DMS53 (cell line): ENCODE data around the gene TOM1.

Source experiments
- DNase-seq: peaks from one replicate; lab custom pipeline; 2025; lab: John Stamatoyannopoulos, UW

Gene TOM1

DNA sequence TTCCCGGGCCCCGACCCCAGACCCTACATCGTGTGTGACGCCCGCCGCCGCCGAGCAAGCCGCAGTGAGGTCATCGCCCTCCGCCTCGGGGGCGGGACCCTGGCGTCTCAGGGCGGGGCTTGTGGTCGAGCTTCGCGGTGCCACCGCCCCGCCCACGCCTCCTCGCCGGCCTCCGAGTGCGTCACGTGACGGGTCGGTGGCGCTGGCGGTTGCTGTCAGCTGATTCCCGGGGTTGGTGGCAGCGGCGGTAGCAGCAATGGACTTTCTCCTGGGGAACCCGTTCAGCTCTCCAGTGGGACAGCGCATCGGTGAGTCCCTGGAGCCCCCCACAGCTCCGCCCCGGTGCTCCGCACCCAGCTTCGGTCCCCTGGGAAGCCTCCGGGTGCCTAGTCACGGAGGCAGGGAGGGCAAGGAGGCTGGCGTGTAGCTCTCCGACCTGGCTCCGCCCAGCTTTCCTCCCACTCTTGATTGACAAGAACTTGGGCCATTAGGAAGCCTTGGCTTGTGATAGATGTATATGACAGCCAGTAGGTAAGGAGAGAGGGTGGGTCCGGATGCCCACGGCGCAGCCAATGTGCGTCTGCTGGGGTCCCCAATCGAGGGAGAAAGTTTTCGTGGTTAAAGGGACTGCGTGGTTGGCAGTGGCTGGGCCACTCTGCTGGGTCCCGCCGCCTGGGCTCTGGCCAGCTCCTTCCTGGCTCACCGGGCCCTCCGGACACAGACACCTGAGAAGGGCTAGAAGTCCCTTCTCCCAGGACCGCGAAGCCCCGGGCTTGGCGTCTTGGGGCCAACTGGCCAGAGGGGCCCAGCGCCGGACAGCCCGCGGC, at the start of gene TOM1:
Gene TOM1 (plus strand): TSS at position 222 of the 827 bp plus-strand sequence. CDS start 35 bp downstream, at position 257.
- DNase-seq: peak; percentile 91

DNA sequence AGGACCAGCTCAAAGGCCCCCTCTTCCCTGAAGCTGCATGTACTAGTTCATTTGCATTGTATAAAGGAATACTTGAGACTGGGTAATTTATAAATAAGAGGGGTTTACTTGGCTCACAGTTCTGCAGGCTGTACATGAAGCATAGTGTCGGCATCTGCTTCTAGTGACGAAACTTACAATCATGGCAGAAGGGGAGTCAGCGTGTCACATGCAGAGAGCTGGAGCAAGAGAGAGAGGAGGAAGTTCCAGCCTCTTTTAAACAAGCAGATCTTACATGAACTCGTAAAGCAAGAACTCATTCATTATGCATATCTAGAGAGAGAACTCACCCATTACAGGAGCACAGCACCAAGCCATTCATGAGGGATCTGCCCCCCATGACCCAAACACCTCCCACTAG, 49.5 kb upstream of the TOM1 start:
- no peak for DNase-seq

DNA sequence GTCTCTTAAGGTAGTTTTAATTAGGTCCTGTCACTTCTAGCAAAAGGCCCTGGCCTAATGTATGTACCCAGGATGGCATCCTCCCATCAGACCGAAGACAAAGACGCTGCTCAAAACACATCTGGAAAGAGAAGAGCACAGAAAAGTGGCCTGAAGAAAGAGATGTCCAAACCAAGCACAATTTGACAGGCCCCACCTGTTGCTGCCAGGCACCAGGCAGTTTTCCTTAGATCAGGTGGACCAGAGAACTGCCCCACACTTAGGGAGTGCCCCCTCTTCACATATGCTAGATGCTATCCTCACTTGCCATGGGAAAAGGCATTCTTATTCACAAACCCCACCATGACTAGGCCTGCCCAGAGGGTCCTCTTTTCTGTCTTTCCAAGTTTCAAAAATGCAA, 45.7 kb upstream of the TOM1 start:
- DNase-seq: no peak

DNA sequence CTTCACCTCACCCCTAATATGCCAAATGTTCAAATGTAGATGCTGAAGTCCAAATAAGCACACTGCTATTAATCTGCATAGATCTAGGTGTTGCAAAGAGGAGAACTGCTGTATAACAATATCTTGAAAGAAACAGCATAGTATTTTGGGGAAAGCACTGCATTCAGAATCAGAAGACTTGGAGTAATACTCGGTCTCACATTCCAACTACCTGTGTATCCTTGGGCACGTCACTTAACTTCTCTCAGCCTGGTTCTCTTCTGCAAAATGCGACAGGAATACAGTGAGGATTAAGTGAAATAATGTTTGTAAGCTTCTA, 42.7 kb upstream of the TOM1 start:
- DNase-seq: no peak

DNA sequence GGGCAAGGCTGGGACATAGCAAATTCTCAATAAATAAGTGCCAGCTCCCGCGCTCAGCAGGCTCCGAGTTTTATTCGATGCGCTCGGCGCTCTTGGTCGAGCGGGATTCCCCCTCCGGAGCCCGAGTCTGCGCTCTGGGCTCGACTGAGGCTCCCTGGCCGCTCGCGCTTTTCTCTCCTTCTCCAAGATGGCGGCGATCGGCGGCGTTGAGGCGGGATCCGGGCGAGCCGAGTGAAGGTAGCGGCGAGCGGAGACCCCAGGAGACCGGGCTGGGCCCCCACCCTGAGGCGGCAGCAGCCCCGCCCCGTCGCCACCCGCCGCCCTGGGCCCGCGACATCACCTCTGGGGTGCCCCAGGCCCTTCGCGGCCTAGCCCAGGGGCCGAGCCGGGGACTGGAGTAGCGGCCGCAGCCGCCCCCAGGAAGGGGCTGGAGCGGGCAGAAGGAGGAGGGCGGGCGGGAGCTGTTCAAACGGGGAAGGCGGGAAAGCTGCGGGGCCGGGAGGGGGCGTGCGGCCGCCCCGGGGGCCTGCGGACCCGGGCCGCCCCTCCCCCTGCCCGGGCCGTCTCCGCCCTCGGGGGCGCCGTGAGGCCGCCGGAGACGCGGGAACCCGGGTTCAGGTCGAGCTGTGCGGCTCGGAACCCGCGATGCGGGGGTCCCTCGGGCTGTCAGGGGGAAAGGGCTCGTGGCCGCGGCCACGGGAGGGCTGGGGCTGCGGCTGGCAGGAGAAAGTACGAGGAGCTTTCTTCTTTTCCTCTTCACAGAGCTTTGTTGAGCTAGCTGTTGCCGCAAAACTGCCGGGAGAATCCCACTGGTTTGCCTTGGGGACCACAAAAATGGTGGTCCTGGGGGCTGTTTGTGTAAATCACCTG, 42.1 kb upstream of the TOM1 start, which contains the start of gene HMGXB4:
Gene HMGXB4 (plus strand): TSS at position 173 of the 870 bp plus-strand sequence. CDS start 4,898 bp downstream, outside the sequence.
- DNase-seq: peak; percentile 77

DNA sequence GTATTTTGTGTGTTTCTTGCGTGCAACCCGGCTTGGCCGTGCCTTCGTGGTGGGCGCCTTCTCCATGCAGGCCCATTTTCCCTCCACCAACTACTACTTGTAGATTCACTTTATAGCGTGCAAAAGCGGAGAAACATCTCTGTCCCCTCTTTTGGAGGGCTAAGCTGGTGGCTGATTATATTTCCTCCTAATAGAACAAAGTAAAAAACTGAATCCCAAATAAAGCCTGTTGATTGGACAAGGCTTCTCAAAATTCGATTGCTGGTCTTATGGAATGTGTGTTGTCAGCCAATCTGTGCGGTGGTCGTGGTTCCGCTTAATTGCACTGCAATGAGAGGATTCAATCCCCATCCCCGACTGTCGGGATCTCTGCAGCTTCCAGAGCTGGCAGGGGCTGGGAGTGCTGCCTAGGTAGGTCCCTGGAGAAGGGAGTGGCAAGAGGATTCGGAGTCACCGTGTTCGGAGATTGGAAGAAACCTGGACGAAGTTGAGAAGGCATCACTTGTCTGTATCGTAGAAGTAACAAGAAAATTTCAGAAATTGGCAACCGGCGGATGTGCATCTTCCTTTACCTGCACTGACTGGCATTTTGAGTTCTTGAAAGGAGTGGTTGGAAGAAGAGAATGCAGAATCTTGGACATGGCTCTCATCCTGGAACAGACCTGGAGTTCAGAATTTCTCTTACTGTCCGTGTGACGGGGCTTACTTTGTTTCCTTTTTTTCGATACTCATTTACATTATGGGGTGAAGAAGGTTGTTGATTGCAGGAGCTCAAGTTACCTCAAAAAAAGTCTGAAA, 41.3 kb upstream of the TOM1 start:
- peak; percentile 2 for DNase-seq

DNA sequence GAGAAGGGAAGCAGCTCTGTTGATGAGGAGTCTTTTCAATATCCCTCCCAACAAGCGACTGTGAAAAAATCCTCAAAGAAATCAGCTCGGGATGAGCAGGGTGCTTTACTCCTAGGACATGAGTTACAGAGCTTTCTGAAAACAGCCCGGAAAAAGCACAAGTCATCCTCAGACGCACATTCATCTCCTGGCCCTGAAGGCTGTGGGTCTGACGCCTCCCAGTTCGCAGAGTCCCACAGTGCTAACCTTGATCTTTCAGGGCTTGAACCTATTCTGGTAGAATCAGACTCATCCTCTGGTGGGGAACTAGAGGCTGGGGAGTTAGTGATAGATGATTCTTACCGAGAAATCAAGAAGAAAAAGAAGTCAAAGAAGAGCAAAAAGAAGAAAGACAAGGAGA, 34.7 kb upstream of the TOM1 start:
- no peak for DNase-seq

DNA sequence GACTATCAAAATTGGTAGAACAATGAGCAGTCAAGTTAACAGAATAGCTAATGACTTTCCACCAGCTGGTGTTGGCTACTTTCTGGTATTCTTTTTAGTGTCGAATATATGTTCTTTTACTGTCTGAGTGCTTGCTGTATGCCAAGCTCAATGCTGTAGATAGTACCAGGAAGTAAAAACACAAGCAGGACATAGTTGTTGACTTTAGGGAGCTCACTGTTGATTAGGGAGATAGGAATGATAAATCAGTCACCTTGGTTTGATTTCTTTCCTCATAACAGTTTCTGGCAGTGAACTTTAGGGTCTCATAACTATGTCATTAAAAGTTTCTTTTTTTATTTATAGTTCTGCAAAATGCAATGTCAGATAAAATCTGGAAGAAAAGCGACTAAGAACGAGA, 33.4 kb upstream of the TOM1 start:
- DNase-seq: peak; percentile 1

DNA sequence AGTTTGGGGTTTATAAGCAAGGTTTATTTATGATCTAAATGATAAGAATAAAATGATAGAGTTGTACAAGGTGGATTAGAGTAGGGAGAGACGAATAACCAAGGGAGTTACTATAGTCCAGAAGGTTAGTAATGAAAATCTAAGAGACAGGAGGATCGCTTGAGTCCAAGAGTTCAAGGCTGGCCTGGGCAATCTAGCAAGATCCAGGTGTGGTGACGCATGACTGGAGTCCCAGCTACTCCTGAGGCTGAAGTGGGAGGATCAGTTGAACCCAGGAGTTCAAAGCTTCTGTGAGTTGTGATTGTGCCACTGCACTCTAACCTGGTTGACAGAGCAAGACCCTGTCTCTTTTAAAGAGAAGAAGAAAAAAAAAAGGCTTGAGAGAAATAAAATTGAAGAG, 30.1 kb upstream of the TOM1 start:
- DNase-seq: no peak

DNA sequence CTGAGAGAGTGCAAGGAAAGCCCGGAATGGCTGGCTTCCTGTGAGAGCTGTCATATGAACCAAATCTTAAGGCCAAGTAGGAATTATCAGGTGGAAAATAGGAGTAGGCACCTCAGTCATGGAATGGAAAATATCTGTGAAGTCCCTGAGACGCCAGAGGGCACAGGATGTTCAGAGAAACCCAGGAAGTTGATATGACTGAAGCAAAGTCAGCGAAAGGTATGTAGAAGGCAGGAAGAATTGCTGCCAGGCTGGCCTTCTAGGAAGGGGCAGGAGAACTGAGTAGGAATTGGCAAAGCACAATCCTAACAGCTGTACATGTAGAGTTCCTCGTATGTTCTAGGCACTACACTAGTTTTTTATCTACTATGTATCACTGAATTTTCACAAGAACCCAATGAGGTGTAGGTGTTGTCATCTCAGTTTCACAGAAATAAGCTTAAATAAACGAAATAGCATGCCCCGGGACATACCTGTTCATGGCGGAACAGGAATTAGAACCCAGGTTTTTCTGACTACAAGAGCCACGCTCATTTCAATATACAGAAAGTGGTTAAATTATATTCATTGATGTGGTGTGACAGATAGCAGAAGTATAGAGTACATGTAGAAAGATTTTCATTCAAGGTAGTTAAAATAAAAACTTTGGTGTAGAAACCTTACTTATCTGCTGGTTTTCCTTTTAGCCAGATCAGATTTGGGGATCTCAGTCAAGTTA, 25.4 kb upstream of the TOM1 start:
- DNase-seq: no peak

DNA sequence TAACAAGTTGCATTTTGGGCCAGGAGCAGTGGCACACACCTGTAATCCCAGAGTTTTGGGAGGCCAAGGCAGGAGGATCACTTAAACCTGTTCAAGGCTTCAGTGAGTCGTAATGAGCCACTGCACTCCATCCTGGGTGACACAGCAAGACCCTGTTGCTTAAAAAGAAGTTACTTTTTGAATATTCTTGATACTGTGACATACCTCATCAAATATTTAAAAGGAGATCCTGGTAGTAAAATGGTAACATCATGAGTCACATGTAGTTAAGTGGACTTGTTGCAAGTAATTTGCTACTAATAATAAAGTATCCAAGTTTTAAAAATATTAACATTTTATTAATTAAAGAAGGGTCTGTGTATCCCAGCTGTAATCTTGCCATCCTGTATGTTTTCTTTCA, 24.1 kb upstream of the TOM1 start:
- DNase-seq: no peak

DNA sequence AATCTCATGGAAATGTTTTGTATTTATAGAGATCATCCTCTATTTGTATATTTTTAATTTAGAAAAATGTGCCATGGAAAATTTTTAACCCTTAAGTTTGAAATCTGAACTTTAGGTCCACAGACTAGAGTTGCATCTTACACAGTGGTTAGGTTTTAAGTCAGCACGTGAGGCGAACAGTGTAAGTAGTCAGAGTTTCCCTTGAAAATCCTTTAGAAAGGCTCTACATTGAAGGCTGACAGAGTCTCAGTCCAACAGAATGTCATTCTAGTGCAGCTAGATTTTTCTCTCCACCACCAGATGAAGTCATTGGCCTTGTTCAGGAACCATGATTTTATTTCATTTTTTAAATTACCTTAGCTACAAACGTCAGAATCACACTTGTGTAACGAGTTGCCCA, 23.7 kb upstream of the TOM1 start:
- no peak for DNase-seq

DNA sequence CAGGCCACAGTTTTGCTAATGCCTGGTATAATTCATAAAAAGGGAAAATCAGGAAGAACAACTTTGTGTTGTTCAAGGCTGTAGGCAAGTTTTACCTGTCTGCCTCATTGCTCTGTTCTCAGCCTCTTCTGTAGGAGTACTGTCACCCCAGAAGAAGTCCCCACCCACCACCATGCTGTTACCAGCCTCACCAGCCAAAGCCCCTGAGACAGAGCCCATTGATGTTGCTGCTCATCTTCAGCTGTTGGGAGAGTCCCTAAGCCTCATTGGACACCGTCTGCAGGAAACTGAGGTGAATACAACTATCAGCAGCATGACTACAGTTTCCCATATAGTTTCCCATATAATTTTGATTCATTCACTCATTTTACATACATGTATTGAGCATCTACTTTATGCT, 11.6 kb upstream of the TOM1 start:
- DNase-seq: no peak

DNA sequence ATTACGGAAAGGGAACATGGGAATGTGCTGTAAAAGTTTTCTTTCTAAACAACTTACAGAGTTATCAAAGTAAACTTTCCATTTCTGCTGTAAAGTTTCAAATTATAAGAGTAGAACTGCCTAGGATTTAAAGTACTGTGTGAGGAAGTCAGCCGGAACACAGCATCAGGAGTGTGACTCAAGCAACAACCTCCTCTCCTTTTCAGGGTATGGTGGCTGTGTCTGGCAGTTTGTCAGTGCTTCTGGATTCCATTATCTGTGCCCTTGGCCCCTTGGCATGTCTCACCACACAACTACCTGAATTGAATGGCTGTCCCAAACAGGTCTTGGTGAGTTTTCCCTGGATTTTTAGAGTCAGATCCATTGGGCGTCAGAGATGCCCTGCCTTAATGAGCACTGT, 6.9 kb upstream of the TOM1 start:
- DNase-seq: no peak

DNA sequence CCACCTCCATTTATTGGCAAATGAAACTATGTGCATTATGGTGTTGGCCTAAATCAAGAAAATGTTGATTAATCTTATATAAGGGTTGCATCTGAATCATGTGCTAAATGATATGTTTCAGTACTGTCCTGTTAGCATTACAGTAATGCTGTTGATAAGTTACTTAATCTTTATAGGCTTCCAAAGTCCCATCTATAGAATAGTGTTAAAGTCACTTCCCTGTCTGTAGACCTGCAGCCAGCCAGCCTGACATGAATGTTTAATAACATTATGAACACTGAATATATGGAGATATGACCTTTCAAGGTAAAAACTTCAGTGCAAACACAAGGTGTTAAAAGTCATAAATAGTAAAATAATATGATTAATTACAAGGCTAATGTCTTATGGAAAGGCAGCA, 3.6 kb upstream of the TOM1 start:
- DNase-seq: no peak

DNA sequence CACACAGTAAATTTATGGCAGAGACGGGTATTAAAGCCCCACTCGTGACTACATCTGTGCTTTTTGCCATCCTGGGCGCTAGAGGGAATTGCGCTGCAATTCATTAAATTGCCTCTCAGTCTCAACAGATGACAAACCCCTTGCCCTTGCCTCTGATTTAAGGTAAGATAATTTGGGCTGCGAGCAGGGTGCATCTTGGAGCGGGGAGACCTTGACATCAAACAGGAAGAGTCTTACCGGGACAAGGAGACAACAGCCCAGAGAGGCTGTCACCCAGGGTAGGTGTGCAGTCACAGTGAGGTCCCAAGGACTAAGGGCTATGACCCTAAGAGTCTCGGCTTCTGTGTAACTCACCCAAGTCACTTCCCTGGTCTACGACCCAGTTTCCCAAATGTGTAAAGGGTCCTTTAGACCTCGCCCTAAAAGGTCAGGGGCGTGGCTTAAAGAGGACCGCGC, 449 bp upstream of the TOM1 start:
- DNase-seq: peak; percentile 63

DNA sequence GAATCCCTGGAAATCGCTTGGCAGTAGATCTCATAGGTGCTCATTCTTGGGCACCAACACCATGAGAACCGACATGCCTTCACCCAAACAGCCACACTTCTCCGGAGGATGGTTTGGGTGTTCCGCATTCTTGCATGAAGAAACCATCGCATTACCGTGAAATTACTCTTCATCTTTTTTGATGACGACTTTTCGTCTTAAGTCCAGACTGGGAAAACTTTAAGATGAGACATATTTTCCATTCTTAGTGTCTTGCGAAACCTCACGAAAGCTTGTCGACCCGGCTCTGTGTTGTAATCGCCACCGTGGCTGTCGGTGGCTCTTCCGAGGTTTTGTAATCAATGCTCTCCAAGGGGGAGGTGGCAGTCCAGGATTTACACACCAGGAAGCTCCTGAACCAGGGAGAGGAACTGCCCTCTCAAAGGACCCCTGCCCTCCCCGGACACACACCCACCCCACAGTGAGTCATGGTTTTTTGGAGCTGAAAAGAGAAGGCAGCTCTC, 1.7 kb downstream of the TOM1 start:
- DNase-seq: no peak

DNA sequence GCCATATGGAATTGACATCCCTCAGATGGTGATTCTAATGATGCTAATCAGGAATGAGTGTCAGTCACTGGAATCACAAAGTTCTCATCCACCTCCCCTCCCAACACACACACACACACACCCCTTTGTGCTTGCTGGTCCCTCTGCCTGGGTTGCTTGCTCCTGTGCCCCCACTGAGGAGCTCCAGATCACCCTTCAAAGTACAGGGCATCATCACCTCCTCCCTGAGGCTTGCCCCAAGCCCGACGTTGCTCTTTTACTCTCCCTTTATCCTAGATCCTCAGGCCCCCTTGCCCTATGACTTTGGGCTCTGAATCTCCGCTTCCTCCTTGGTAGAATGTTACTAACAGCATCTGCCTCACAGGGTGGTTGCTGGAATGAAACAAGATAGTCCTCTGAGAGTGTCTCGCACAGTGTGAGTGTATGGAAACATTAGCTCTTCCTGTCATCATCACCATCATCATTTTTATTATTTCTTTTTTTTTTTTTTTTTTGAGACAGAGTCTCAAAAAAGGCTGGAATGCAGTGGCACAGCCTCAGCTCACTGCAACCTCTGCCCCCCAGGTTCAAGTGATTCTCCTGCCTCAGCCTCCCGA, 3.4 kb downstream of the TOM1 start:
- DNase-seq: no peak

DNA sequence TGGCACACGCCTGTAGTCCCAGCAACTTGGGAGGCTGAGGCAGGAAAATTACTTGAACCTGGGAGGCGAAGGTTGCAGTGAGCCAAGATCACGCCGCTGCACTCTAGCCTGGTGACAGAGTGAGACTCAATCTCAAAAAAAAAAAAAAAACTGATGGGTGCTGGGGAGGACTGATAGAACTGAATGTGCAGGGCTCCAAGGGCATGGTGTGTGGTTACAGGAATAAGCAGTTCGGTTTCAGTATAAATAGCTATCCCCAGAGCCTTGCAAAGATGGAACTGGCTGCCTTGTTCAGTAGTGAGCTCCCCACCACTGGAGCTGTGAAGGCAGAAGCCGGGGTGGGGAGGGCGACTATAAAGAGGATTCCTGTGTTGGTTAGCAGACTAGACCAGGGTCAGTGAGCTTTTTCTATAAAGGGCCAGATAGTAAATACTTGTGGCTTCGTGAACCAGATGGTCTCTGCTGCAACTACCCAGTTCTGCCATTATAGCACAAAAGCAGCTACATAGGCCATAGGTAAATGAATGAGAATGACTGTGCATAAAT, 5.9 kb downstream of the TOM1 start:
- DNase-seq: no peak

DNA sequence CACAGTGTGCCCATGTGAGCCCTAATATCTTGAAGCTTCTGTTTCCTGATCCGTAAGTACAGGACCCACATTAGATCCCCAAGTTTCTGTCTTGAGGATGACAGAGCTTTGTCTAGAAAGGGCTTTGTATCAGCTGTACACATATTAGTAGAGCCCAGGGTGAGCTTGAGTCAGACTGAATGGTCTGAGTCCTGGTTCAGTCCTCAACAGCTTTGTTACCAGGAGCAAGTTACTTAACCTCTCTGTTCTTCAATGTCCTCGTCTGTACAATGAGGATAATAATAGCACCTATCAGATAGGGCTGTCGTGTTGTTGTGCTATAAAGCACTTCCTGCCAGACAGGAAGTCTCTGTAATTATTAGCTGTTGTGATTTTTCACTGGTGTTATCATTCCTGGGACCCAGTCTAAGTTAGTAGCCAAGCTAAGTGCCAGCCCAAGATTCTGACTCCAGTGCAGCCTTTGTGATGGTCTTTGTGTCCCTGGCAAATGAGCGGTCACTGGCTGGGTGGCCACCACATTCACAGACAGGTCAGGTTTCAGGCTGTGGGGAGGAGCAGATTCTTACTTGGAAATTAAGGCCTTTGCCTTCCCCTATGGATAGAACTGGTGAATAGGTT, 6.8 kb downstream of the TOM1 start:
- DNase-seq: no peak
